ENCODE results near the gene FCSK.

DNA sequence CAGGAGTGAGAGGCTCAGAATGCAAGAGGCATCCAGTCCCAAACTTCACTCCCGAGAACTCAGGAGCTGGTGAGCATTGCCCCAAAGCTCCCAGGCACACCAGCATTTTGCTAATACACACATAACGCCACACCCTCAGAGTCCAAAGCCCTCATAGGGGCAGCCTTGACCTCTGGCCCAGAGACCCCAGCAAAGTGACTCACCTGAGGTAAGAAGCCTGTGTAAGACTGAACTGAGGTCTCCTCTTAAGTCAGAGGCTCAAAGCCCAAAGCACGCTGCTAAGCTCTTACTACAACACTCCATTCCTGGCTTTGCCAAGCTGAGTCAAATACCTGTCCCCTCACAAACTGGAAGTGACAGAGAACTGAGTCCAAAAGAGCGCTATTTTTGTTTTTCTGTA is 31.9 kb upstream of the FCSK start:
- TF ChIP-seq POLR2A (IDR thresholded peaks at IDR 0.05; ENCODE audit: low read length) (no peak), GATA1 (IDR thresholded peaks at IDR 0.05; ENCODE audit: low read depth, low read length) (no peak)
